HG02678 (cell line): ENCODE data around the gene IGF1R.

ENCODE experiments used
- ATAC-seq: cut with Tn5 transposase; IDR thresholded peaks from one replicate; pipeline ENCODE4 v1.9.1; 2021; ENCODE audit warnings: mild to moderate bottlenecking, moderate library complexity; ENCODE audit not compliant: unreplicated experiment

IGF1R gene

GRCh38 chr15:98937413-98938104, 289.2 kb downstream of the IGF1R start:
- peak; percentile 84 for ATAC-seq

GRCh38 chr15:98938105-98938417, 289.7 kb downstream of the IGF1R start:
- peak; percentile 32 for ATAC-seq

GRCh38 chr15:98938799-98939198, 290.5 kb downstream of the IGF1R start:
- ATAC-seq: no peak

GRCh38 chr15:98939311-98940080, 291.2 kb downstream of the IGF1R start:
- no peak for ATAC-seq

GRCh38 chr15:98941595-98942255, 293.4 kb downstream of the IGF1R start:
- ATAC-seq: no peak

GRCh38 chr15:98942431-98942830, 294.1 kb downstream of the IGF1R start:
- no peak for ATAC-seq

- no peak for ATAC-seq
These were observed 294.7 kb downstream of the IGF1R start for GRCh38 chr15:98943051-98943508.

- no peak for ATAC-seq
These were observed 295.3 kb downstream of the IGF1R start for GRCh38 chr15:98943601-98944151.

- ATAC-seq: no peak
These were observed 298.2 kb downstream of the IGF1R start for GRCh38 chr15:98946301-98947255.

GRCh38 chr15:98948456-98948855, 300.1 kb downstream of the IGF1R start:
- ATAC-seq: no peak

- no peak for ATAC-seq
These were observed 300.6 kb downstream of the IGF1R start for GRCh38 chr15:98948941-98949340.

- ATAC-seq: no peak
These were observed 301.3 kb downstream of the IGF1R start for GRCh38 chr15:98949624-98950023.

- ATAC-seq: no peak
These were observed 301.9 kb downstream of the IGF1R start for GRCh38 chr15:98950248-98950647.

GRCh38 chr15:98951004-98951403, 302.7 kb downstream of the IGF1R start:
- no peak for ATAC-seq

- ATAC-seq: no peak
These were observed 303.4 kb downstream of the IGF1R start for GRCh38 chr15:98951493-98952320.

GRCh38 chr15:98952381-98952803, 304.1 kb downstream of the IGF1R start:
- ATAC-seq: peak; percentile 95

GRCh38 chr15:98953000-98953787, 304.9 kb downstream of the IGF1R start:
- ATAC-seq: peak; percentile 41

- ATAC-seq: no peak
These were observed 305.6 kb downstream of the IGF1R start for GRCh38 chr15:98953968-98954367.

- ATAC-seq: no peak
These were observed 306.1 kb downstream of the IGF1R start for GRCh38 chr15:98954411-98954810.
